Uterus (tissue), 2 donors: ENCODE measurements around the gene SMARCA4.

Source experiments
- CTCF ChIP-seq, 4 experiments: fragments of 200-600 bp in 2 of 4; fragments of 450-650 bp in 2 of 4; sonication (generic) in 2 of 4; IDR thresholded peaks; one replicate each; pipeline ENCODE4 v1.5.1; 2016 to 2019; ENCODE audit warnings: antibody characterized with exemption in 4 of 4, mild to moderate bottlenecking in 2 of 4, moderate library complexity in 1 of 4
- POLR2A ChIP-seq, 2 donors: fragments of 450-650 bp; IDR thresholded peaks; one replicate each; pipeline ENCODE4 v1.6.1; 2016; ENCODE audit warnings: antibody characterized with exemption in 2 of 2, mild to moderate bottlenecking in 1 of 2, moderate library complexity in 1 of 2

- TF ChIP-seq CTCF (IDR thresholded peaks at IDR 0.05) (no peak), POLR2A (IDR thresholded peaks at IDR 0.05) (no peak)
Observed at GRCh38 chr19:11007385-11007784, 46.6 kb downstream of the SMARCA4 start.
